ENCODE measurements around the gene RRP7A.
"Not testable (repeated sequence)": the region's sequence is repeated elsewhere in the genome, so short reads cannot be mapped to it uniquely, and the experiment has no call there.

Gene RRP7A

GRCh38 chr22:42549331-42550060, 29.9 kb upstream of the RRP7A start:
- Histone ChIP-seq H3K36me3 (ENCODE audit: insufficient read depth, low read length) (no peaks in the 10 kb centered on the region), H3K4me2 (ENCODE audit: insufficient read depth, low read length) (no peak overlapping the region), H3K79me2 (ENCODE audit: insufficient read depth, low read length) (no peaks in the 10 kb centered on the region), H3K9ac (ENCODE audit: low read depth, low read length) (no peak overlapping the region), H3K27me3 (ENCODE audit: insufficient read depth, low read length, poor library complexity) (no peaks in the 10 kb centered on the region), H3K9me3 (ENCODE audit: insufficient read depth, low read length, severe bottlenecking) (no peaks in the 10 kb centered on the region), H2AFZ (ENCODE audit: low read depth, low read length) (no peak overlapping the region), H3K4me3 (ENCODE audit: low read depth in 1 of 2, low read length in 2 of 2) (no peak overlapping the region), H4K20me1 (ENCODE audit: insufficient read depth, low read length) (no peaks in the 10 kb centered on the region), H3K4me1 (ENCODE audit: insufficient read depth, low read length) (no peaks in the 10 kb centered on the region), H3K27ac (ENCODE audit: low read length) (no peak overlapping the region)
- no peak for ATAC-seq (ENCODE audit: insufficient read depth, low read depth)
- TF ChIP-seq CTCF (IDR thresholded peaks at IDR 0.05; ENCODE audit: borderline replicate concordance, extremely low read depth, low read length, poor library complexity, severe bottlenecking) (no peak), EZH2 (IDR thresholded peaks at IDR 0.05; ENCODE audit: borderline replicate concordance, low read depth, low read length, severe bottlenecking) (no peak)
- no peak for DNase-seq

- TF ChIP-seq EZH2 (IDR thresholded peaks at IDR 0.05; ENCODE audit: borderline replicate concordance, low read depth, low read length, severe bottlenecking) (no peak), CTCF (IDR thresholded peaks at IDR 0.05; ENCODE audit: borderline replicate concordance, extremely low read depth, low read length, poor library complexity, severe bottlenecking) (no peak)
- Histone ChIP-seq H3K36me3 (ENCODE audit: insufficient read depth, low read length) (no peaks in the 10 kb centered on the region), H3K9ac (ENCODE audit: low read depth, low read length) (no peak overlapping the region), H3K4me1 (ENCODE audit: insufficient read depth, low read length) (no peaks in the 10 kb centered on the region), H3K9me3 (ENCODE audit: insufficient read depth, low read length, severe bottlenecking) (no peaks in the 10 kb centered on the region), H3K27me3 (ENCODE audit: insufficient read depth, low read length, poor library complexity) (no peaks in the 10 kb centered on the region), H3K79me2 (ENCODE audit: insufficient read depth, low read length) (no peaks in the 10 kb centered on the region), H3K4me2 (ENCODE audit: insufficient read depth, low read length) (no peak overlapping the region), H3K4me3 (ENCODE audit: low read depth in 1 of 2, low read length in 2 of 2) (no peak overlapping the region), H4K20me1 (ENCODE audit: insufficient read depth, low read length) (no peaks in the 10 kb centered on the region), H2AFZ (ENCODE audit: low read depth, low read length) (no peak overlapping the region), H3K27ac (ENCODE audit: low read length) (no peak overlapping the region)
- no peak for DNase-seq
- no peak for ATAC-seq (ENCODE audit: insufficient read depth, low read depth)
Measured at GRCh38 chr22:42548597-42549330, 29.2 kb upstream of the RRP7A start.

- H3K9ac ChIP-seq (ENCODE audit: low read depth, low read length); H3K4me3 ChIP-seq (ENCODE audit: low read depth in 1 of 2, low read length in 2 of 2); H3K4me2 ChIP-seq (ENCODE audit: insufficient read depth, low read length); H3K79me2 ChIP-seq (ENCODE audit: insufficient read depth, low read length); H3K27ac ChIP-seq (ENCODE audit: low read length); H4K20me1 ChIP-seq (ENCODE audit: insufficient read depth, low read length); DNase-seq; H3K36me3 ChIP-seq (ENCODE audit: insufficient read depth, low read length); ATAC-seq (ENCODE audit: insufficient read depth, low read depth); H2AFZ ChIP-seq (ENCODE audit: low read depth, low read length); H3K9me3 ChIP-seq (ENCODE audit: insufficient read depth, low read length, severe bottlenecking); H3K27me3 ChIP-seq (ENCODE audit: insufficient read depth, low read length, poor library complexity); H3K4me1 ChIP-seq (ENCODE audit: insufficient read depth, low read length): not testable (repeated sequence)
Measured at GRCh38 chr22:42548126-42548525, 28.5 kb upstream of the RRP7A start.

- ATAC-seq (ENCODE audit: insufficient read depth, low read depth) (no peak), DNase-seq (no peak)
- no peak for TF ChIP-seq EZH2 (IDR thresholded peaks at IDR 0.05; ENCODE audit: borderline replicate concordance, low read depth, low read length, severe bottlenecking)
- no peak for TF ChIP-seq CTCF (IDR thresholded peaks at IDR 0.05; ENCODE audit: borderline replicate concordance, extremely low read depth, low read length, poor library complexity, severe bottlenecking)
- no peak overlapping the region for H3K4me3 ChIP-seq (ENCODE audit: low read depth in 1 of 2, low read length in 2 of 2)
- no peaks in the 10 kb centered on the region for H3K36me3 ChIP-seq (ENCODE audit: insufficient read depth, low read length)
- H2AFZ ChIP-seq (ENCODE audit: low read depth, low read length), result no peak overlapping the region
- H3K79me2 ChIP-seq (ENCODE audit: insufficient read depth, low read length), result no peaks in the 10 kb centered on the region
- H3K4me2 ChIP-seq (ENCODE audit: insufficient read depth, low read length), result no peak overlapping the region
- no peaks in the 10 kb centered on the region for H4K20me1 ChIP-seq (ENCODE audit: insufficient read depth, low read length)
- no peaks in the 10 kb centered on the region for H3K27me3 ChIP-seq (ENCODE audit: insufficient read depth, low read length, poor library complexity)
- H3K4me1 ChIP-seq (ENCODE audit: insufficient read depth, low read length), result no peaks in the 10 kb centered on the region
- no peak overlapping the region for H3K9ac ChIP-seq (ENCODE audit: low read depth, low read length)
- H3K27ac ChIP-seq (ENCODE audit: low read length), result no peak overlapping the region
- no peaks in the 10 kb centered on the region for H3K9me3 ChIP-seq (ENCODE audit: insufficient read depth, low read length, severe bottlenecking)
Measured at GRCh38 chr22:42547562-42547961, 28.0 kb upstream of the RRP7A start.
